Astrocyte (in vitro differentiated cells and primary cell): Measurements from ENCODE around the gene SLC9A9. TPM values are rescaled to one million over a fixed set of nuclear protein-coding genes. Genes with fewer than 3 reads are reported as not detected.

Source experiments
- DNase-seq: peaks from one replicate; pipeline ENCODE4 v3.0.0-alpha.2; 2010; ENCODE audit warnings: low read depth
- FAIRE-seq: peaks from 2 replicates; lab custom pipeline; 2011; peaks lifted over from hg19 to GRCh38; lab: Jason Lieb, UNC
- H2AFZ ChIP-seq: 2 replicates; pipeline ENCODE4 v1.6.0; 2012; ENCODE audit warnings: low read depth, low read length, inconsistent platforms
- H3K27ac ChIP-seq: 2 replicates; pipeline ENCODE4 v1.5.1; 2011; ENCODE audit warnings: low read depth, low read length, inconsistent platforms
- H3K27me3 ChIP-seq: 2 replicates; pipeline ENCODE4 v1.6.0; 2011; ENCODE audit warnings: low read length, inconsistent platforms; ENCODE audit not compliant: insufficient read depth
- H3K36me3 ChIP-seq: 2 replicates; pipeline ENCODE4 v1.5.1; 2011; ENCODE audit warnings: low read length, inconsistent platforms; ENCODE audit not compliant: insufficient read depth
- H3K4me1 ChIP-seq: 2 replicates; pipeline ENCODE4 v1.5.1; 2011; ENCODE audit warnings: low read length, inconsistent platforms; ENCODE audit not compliant: insufficient read depth
- H3K4me2 ChIP-seq: 2 replicates; pipeline ENCODE4 v1.6.0; 2012; ENCODE audit warnings: low read length, inconsistent platforms
- H3K4me3 ChIP-seq: 2 replicates; pipeline ENCODE4 v1.5.1; 2011; ENCODE audit warnings: low read depth, mild to moderate bottlenecking, low read length, inconsistent platforms; ENCODE audit not compliant: insufficient read depth
- H3K79me2 ChIP-seq: 2 replicates; pipeline ENCODE4 v1.6.0; 2012; ENCODE audit warnings: mild to moderate bottlenecking, low read length, inconsistent platforms; ENCODE audit not compliant: insufficient read depth
- H3K9ac ChIP-seq: 2 replicates; pipeline ENCODE4 v1.6.0; 2012; ENCODE audit warnings: mild to moderate bottlenecking, low read length, inconsistent platforms
- H3K9me3 ChIP-seq: 2 replicates; pipeline ENCODE4 v1.5.1; 2012; ENCODE audit warnings: low read depth, mild to moderate bottlenecking, low read length, inconsistent platforms; ENCODE audit not compliant: insufficient read depth
- H4K20me1 ChIP-seq: 2 replicates; pipeline ENCODE4 v1.6.0; 2012; ENCODE audit warnings: low read length, inconsistent platforms; ENCODE audit not compliant: insufficient read depth
- H3K27ac Mint-ChIP-seq: one replicate; pipeline ENCODE4 v1.8.0; 2021; ENCODE audit warnings: mild to moderate bottlenecking, mixed read lengths; ENCODE audit not compliant: unreplicated experiment
- H3K27me3 Mint-ChIP-seq: one replicate; pipeline ENCODE4 v1.8.0; 2021; ENCODE audit warnings: low read depth, mixed read lengths; ENCODE audit not compliant: unreplicated experiment
- H3K36me3 Mint-ChIP-seq: one replicate; pipeline ENCODE4 v1.8.0; 2021; ENCODE audit warnings: low read depth, mixed read lengths; ENCODE audit not compliant: unreplicated experiment
- H3K4me1 Mint-ChIP-seq: one replicate; pipeline ENCODE4 v1.8.0; 2021; ENCODE audit warnings: low read depth, mixed read lengths; ENCODE audit not compliant: unreplicated experiment
- H3K4me3 Mint-ChIP-seq: one replicate; pipeline ENCODE4 v1.8.0; 2021; ENCODE audit warnings: mild to moderate bottlenecking, moderate library complexity, mixed read lengths; ENCODE audit not compliant: unreplicated experiment
- H3K9me3 Mint-ChIP-seq: one replicate; pipeline ENCODE4 v1.8.0; 2021; ENCODE audit warnings: mild to moderate bottlenecking, mixed read lengths; ENCODE audit not compliant: unreplicated experiment
- CTCF ChIP-seq: IDR thresholded peaks from 2 replicates; pipeline ENCODE4 v1.5.1; 2011; ENCODE audit warnings: low read depth, mild to moderate bottlenecking, inconsistent platforms, low read length, moderate library complexity; ENCODE audit not compliant: insufficient read depth
- EZH2 ChIP-seq: IDR thresholded peaks from 2 replicates; pipeline ENCODE4 v1.6.1; 2012; ENCODE audit warnings: mild to moderate bottlenecking, low read length, inconsistent platforms; ENCODE audit not compliant: insufficient read depth
- total RNA-seq: library from RNA; stranded (reverse); gene quantifications from 2 replicates; pipeline ENCODE4 v1.2.1, GENCODE V29; 2021

The SLC9A9 gene
- total RNA-seq, 1 donor from 2014 or later = 1.5 TPM

DNA sequence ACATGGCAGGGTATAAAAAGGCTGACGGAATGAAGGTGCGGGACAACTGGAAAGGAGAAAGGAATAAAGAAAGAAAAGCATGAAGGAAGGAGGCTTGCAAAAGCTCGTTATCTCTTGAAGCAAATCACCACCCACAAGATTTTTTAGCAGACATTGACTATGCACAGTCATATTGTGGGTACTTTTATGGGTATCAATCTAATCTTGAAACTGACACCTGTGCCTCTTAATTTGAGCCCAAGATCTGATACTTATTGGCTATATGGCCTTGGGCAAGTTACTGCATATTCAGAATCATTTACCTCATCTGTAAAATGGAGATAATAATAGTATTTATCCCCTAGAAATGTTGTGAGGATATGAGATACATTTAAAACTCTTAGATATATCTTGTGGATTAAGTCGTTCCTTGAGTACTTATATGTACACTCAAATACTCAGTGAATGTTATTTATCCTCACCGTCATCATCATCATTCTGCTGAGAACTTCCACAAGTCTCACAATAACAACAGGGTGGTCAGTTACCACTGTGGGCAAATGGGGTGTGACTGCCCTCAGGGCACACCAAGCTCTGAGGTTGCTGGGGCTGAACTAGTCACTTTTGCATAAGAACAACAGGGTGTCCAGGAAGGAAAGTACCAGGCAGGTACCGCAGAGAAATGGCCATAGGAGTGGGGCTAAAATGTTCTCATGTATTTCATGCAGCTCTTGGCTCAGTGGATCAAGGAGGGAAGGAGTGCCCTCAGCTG is 266.1 kb downstream of the SLC9A9 start:
- no peak overlapping the region for H3K4me2 ChIP-seq
- no peaks in the 10 kb centered on the region for H3K36me3 Mint-ChIP-seq
- H3K4me3 ChIP-seq = no peak overlapping the region
- no peaks in the 10 kb centered on the region for H3K79me2 ChIP-seq
- H3K27me3 ChIP-seq = peaks cover 2% of the 10 kb centered on the region
- H3K27me3 Mint-ChIP-seq = peaks cover 14% of the 10 kb centered on the region
- DNase-seq (no peak), FAIRE-seq (no peak)
- no peak overlapping the region for H2AFZ ChIP-seq
- H3K9ac ChIP-seq = no peak overlapping the region
- TF ChIP-seq EZH2 (no peak), CTCF (no peak)
- peaks cover 1% of the 10 kb centered on the region for H3K9me3 Mint-ChIP-seq
- no peak overlapping the region for H3K4me3 Mint-ChIP-seq
- no peaks in the 10 kb centered on the region for H4K20me1 ChIP-seq
- H3K27ac ChIP-seq = no peak overlapping the region
- H3K27ac Mint-ChIP-seq = no peak overlapping the region
- no peaks in the 10 kb centered on the region for H3K4me1 Mint-ChIP-seq
- no peaks in the 10 kb centered on the region for H3K9me3 ChIP-seq
- H3K36me3 ChIP-seq = no peaks in the 10 kb centered on the region
- no peaks in the 10 kb centered on the region for H3K4me1 ChIP-seq

- no peak overlapping the region for H3K4me3 ChIP-seq
- Mint-ChIP-seq H3K27ac (no peak overlapping the region), H3K4me3 (no peak overlapping the region), H3K4me1 (no peaks in the 10 kb centered on the region), H3K9me3 (no peaks in the 10 kb centered on the region), H3K27me3 (peaks cover 7% of the 10 kb centered on the region), H3K36me3 (no peaks in the 10 kb centered on the region)
- FAIRE-seq (no peak), DNase-seq (no peak)
- H3K27me3 ChIP-seq = peaks cover 2% of the 10 kb centered on the region
- H3K27ac ChIP-seq = no peak overlapping the region
- no peak overlapping the region for H3K9ac ChIP-seq
- H3K4me1 ChIP-seq = no peaks in the 10 kb centered on the region
- no peaks in the 10 kb centered on the region for H4K20me1 ChIP-seq
- no peaks in the 10 kb centered on the region for H3K36me3 ChIP-seq
- no peak overlapping the region for H3K4me2 ChIP-seq
- H3K79me2 ChIP-seq = no peaks in the 10 kb centered on the region
- no peak for TF ChIP-seq EZH2
- no peak for TF ChIP-seq CTCF
- H2AFZ ChIP-seq = no peak overlapping the region
- no peaks in the 10 kb centered on the region for H3K9me3 ChIP-seq
Observed at GRCh38 chr3:143578810-143579435, 269.3 kb downstream of the SLC9A9 start.
